K562 (cell line): ENCODE results near the gene PRPH2. TPM values are rescaled to one million over a fixed set of nuclear protein-coding genes. Genes with fewer than 3 reads are reported as not detected.

Experiments
- CHCHD3 ChIP-seq: fragments of 250-450 bp; sonication (Bioruptor Pico); IDR thresholded peaks from 2 replicates; pipeline ENCODE4 v2.1.2; 2022; ENCODE audit warnings: mild to moderate bottlenecking
- CTCF ChIP-seq, 3 experiments: IDR thresholded peaks in 2 of 3; conservative IDR thresholded peaks in 1 of 3; 2 replicates each; pipeline ENCODE4 v1.5.1; 2011 to 2012; ENCODE audit warnings: low read length in 3 of 3, mild to moderate bottlenecking in 3 of 3, control low read depth in 2 of 3, improper control_type of control experiment in 1 of 3, inconsistent platforms in 1 of 3, low read depth in 1 of 3, mixed read lengths in 1 of 3, moderate library complexity in 1 of 3; ENCODE audit not compliant: insufficient read depth in 2 of 3
- CXXC5 ChIP-seq: fragments of 250-450 bp; sonication (Bioruptor Pico); IDR thresholded peaks from 2 replicates; pipeline ENCODE4 v1.8.0; 2022; ENCODE audit warnings: inconsistent platforms, mild to moderate bottlenecking, moderate library complexity
- FOXJ2 ChIP-seq: fragments of 200-800 bp; sonication (Bioruptor generic); IDR thresholded peaks from 2 replicates; pipeline ENCODE4 v1.6.1; 2016; ENCODE audit warnings: missing genetic modification characterization, missing compliant biosample characterization
- HDAC3 ChIP-seq: fragments of 450-650 bp; IDR thresholded peaks from 2 replicates; pipeline ENCODE4 v1.6.1; 2018; ENCODE audit warnings: borderline replicate concordance, mild to moderate bottlenecking, moderate library complexity; ENCODE audit not compliant: partially characterized antibody
- HMBOX1 ChIP-seq: sonication (generic); IDR thresholded peaks from 2 replicates; pipeline ENCODE4 v1.6.1; 2016
- HNRNPH1 ChIP-seq: fragments of 200-400 bp; formaldehyde crosslinking; optimal IDR thresholded peaks from 2 replicates; pipeline ENCODE3; 2017; ENCODE audit warnings: low read depth, mild to moderate bottlenecking, low read length, moderate library complexity
- HNRNPLL ChIP-seq: fragments of 200-400 bp; formaldehyde crosslinking; IDR thresholded peaks from 2 replicates; pipeline ENCODE4 v1.6.1; 2017; ENCODE audit warnings: low read length, low read depth, mild to moderate bottlenecking; ENCODE audit not compliant: poor library complexity, severe bottlenecking
- KLF1 ChIP-seq: fragments of 450-650 bp; IDR thresholded peaks from 2 replicates; pipeline ENCODE4 v1.6.1; 2016; ENCODE audit warnings: missing genetic modification characterization, missing compliant biosample characterization
- MYNN ChIP-seq, 2 experiments: sonication (generic); formaldehyde crosslinking in 1 of 2; IDR thresholded peaks; 2 replicates each; pipeline versions ENCODE4 v1.5.0 to v1.6.1; 2016 to 2020; ENCODE audit warnings: antibody characterized with exemption in 1 of 2, missing genetic modification reagents in 1 of 2
- NEUROD1 ChIP-seq: fragments of 150-350 bp; IDR thresholded peaks from 2 replicates; pipeline ENCODE4 v1.6.1; 2014; ENCODE audit warnings: borderline replicate concordance, low read length, low read depth; ENCODE audit not compliant: partially characterized antibody
- NR1H2 ChIP-seq: sonication (generic); formaldehyde crosslinking; IDR thresholded peaks from 2 replicates; pipeline ENCODE4 v1.4.0; 2020; ENCODE audit warnings: mild to moderate bottlenecking, missing genetic modification reagents
- PCBP1 ChIP-seq: fragments of 200-400 bp; formaldehyde crosslinking; IDR thresholded peaks from 2 replicates; pipeline ENCODE4 v1.6.1; 2018; ENCODE audit warnings: mild to moderate bottlenecking, low read depth, low read length; ENCODE audit not compliant: poor library complexity, severe bottlenecking
- PTRF ChIP-seq: fragments of 450-650 bp; IDR thresholded peaks from 2 replicates; pipeline ENCODE4 v1.6.1; 2016; ENCODE audit warnings: mild to moderate bottlenecking, missing genetic modification characterization, missing compliant biosample characterization
- SMARCA4 ChIP-seq: fragments of 450-650 bp; IDR thresholded peaks from 2 replicates; pipeline ENCODE4 v1.6.1; 2016
- SREBF2 ChIP-seq: sonication (generic); formaldehyde crosslinking; IDR thresholded peaks from 2 replicates; pipeline ENCODE4 v1.4.0; 2020; ENCODE audit warnings: mild to moderate bottlenecking, missing genetic modification reagents
- TEAD4 ChIP-seq, 2 experiments: sonication (generic) in 1 of 2; formaldehyde crosslinking in 1 of 2; IDR thresholded peaks; 2 replicates each; pipeline versions ENCODE4 v1.6.1 to v1.8.0; 2012 to 2022; ENCODE audit warnings: borderline replicate concordance in 1 of 2, inconsistent platforms in 1 of 2, low read length in 1 of 2, mild to moderate bottlenecking in 1 of 2, missing genetic modification reagents in 1 of 2
- TSC22D4 ChIP-seq: fragments of 450-650 bp; IDR thresholded peaks from 2 replicates; pipeline ENCODE4 v1.6.1; 2016; ENCODE audit warnings: missing genetic modification characterization, missing biosample characterization, control low read depth
- ZBTB33 ChIP-seq: sonication (generic); formaldehyde crosslinking; IDR thresholded peaks from 2 replicates; pipeline ENCODE4 v1.8.1; 2023; ENCODE audit warnings: mild to moderate bottlenecking, missing genetic modification reagents
- ZNF174 ChIP-seq: fragments of 250-450 bp; sonication (Bioruptor Pico); IDR thresholded peaks from 2 replicates; pipeline ENCODE4 v1.4.0; 2020; ENCODE audit warnings: mild to moderate bottlenecking
- ZNF79 ChIP-seq: fragments of 250-450 bp; sonication (Bioruptor Pico); IDR thresholded peaks from 2 replicates; pipeline ENCODE4 v1.4.0; 2020; ENCODE audit warnings: low read depth, mild to moderate bottlenecking, moderate library complexity
- ZZZ3 ChIP-seq: fragments of 450-650 bp; IDR thresholded peaks from 2 replicates; pipeline ENCODE4 v1.6.1; 2016; ENCODE audit warnings: antibody characterized with exemption, mild to moderate bottlenecking, moderate library complexity
- polyA plus RNA-seq, 8 experiments: library from polyadenylated mRNA; depleted of rRNA in 4 of 8; stranded (reverse) in 5 of 8; unstranded in 3 of 8; fragments of >200 nt; fragmentation: Nextera tagmentation in 2 of 8; fragmentation: Illumina TruSeq in 1 of 8; extraction: Ambion mirVana in 2 of 8; extraction: Trizol in 1 of 8; gene quantifications; 2 replicates each; pipeline versions ENCODE4 v1.2.1 to v1.2.3, GENCODE V29; 2011 to 2014; ENCODE audit warnings: inconsistent platforms in 1 of 8, missing spikeins in 1 of 8
- total RNA-seq, 7 experiments: library from RNA; depleted of rRNA in 6 of 7; stranded (reverse); fragments of >200 nt in 6 of 7; fragmentation: Illumina TruSeq in 2 of 7; extraction: Trizol in 2 of 7; gene quantifications; 2 replicates each; pipeline versions ENCODE4 v1.2.1 to v1.2.3, GENCODE V29; 2011 to 2021; ENCODE audit warnings: low replicate concordance in 1 of 7

PRPH2 gene
- total and polyA plus RNA-seq, 9 of the 15 experiments (the other 6 are each of a cell fraction or from before 2014, with no cell fraction given) = 0.03 to 0.11 (median 0.03) TPM; not detected in 5

GRCh38 chr6:42746463-42747391, 24.3 kb upstream of the PRPH2 start (continued):
- no peak for TF ChIP-seq MYNN (IDR thresholded peaks at IDR 0.05)
- no peak for TF ChIP-seq MYNN (CRISPR knock-in tag; IDR thresholded peaks at IDR 0.05)
- no peak for TF ChIP-seq SMARCA4
- no peak for TF ChIP-seq HMBOX1
- no peak for TF ChIP-seq HDAC3
- TF ChIP-seq TSC22D4 = no peak
- TF ChIP-seq PTRF (tag) = no peak
- TF ChIP-seq SREBF2 = peak; percentile 76; the same call in 1 of the 2 replicates
- TF ChIP-seq ZNF79 (CRISPR knock-in tag) = no peak
- 0 out of 2 replicates have a peak, but pooled peaks have one; percentile 80 for TF ChIP-seq NR1H2 (CRISPR knock-in tag)
- TF ChIP-seq TEAD4 (IDR thresholded peaks at IDR 0.05; ENCODE audit: low read length) = no peak
- TF ChIP-seq TEAD4 (CRISPR knock-in tag; IDR thresholded peaks at IDR 0.05; ENCODE audit: borderline replicate concordance) = no peak
- no peak for TF ChIP-seq PCBP1
- 0 out of 2 replicates have a peak, but pooled peaks have one; percentile 52 for TF ChIP-seq CHCHD3
- TF ChIP-seq ZNF174 (CRISPR knock-in tag) = no peak
- peak in 1 of 3 experiments; percentile 4; a peak in 1 of 6 replicates for TF ChIP-seq CTCF (IDR thresholded peaks at IDR 0.05 in 2 of 3, conservative IDR thresholded peaks at IDR 0.05 in 1 of 3; ENCODE audit: insufficient read depth in 2 of 3, low read depth in 1 of 3, low read length in 3 of 3)
- 0 out of 2 replicates have a peak, but pooled peaks have one; percentile 50 for TF ChIP-seq KLF1 (tag)
- TF ChIP-seq ZBTB33 (CRISPR knock-in tag) = no peak; the same call in none of the 2 replicates
- TF ChIP-seq ZZZ3 = no peak
- TF ChIP-seq HNRNPH1 = no peak
- no peak for TF ChIP-seq NEUROD1
- TF ChIP-seq HNRNPLL = no peak
- peak; percentile 39 for TF ChIP-seq CXXC5
- TF ChIP-seq FOXJ2 = no peak
